ENCODE results near the gene GBP5.
"Not testable (repeated sequence)": the region's sequence is repeated elsewhere in the genome, so short reads cannot be mapped to it uniquely, and the experiment has no call there.

The GBP5 gene

GRCh38 chr1:89284078-89284763, 11.6 kb upstream of the GBP5 start:
- DNase-seq (ENCODE audit: low spot score), result not testable (repeated sequence)

GRCh38 chr1:89280766-89281165, 8.1 kb upstream of the GBP5 start:
- DNase-seq (ENCODE audit: low spot score), result no peak

- DNase-seq (ENCODE audit: low spot score), result no peak
Observed at GRCh38 chr1:89279011-89279466, 6.4 kb upstream of the GBP5 start.

- no peak for DNase-seq (ENCODE audit: low spot score)
Observed at GRCh38 chr1:89277725-89278124, 5.1 kb upstream of the GBP5 start.

GRCh38 chr1:89276690-89277089, 4.0 kb upstream of the GBP5 start:
- no peak for DNase-seq (ENCODE audit: low spot score)

GRCh38 chr1:89274411-89274857, 1.8 kb upstream of the GBP5 start:
- no peak for DNase-seq (ENCODE audit: low spot score)

- no peak for DNase-seq (ENCODE audit: low spot score)
Observed at GRCh38 chr1:89273324-89273778, 691 bp upstream of the GBP5 start.

- no peak for DNase-seq (ENCODE audit: low spot score)
Observed at GRCh38 chr1:89271341-89272015, 1.2 kb downstream of the GBP5 start.

GRCh38 chr1:89270423-89270822, 2.2 kb downstream of the GBP5 start:
- DNase-seq (ENCODE audit: low spot score), result no peak

GRCh38 chr1:89269277-89269676, 3.4 kb downstream of the GBP5 start:
- no peak for DNase-seq (ENCODE audit: low spot score)

- no peak for DNase-seq (ENCODE audit: low spot score)
Observed at GRCh38 chr1:89262643-89263042, 10.0 kb downstream of the GBP5 start.

GRCh38 chr1:89261926-89262515, 10.6 kb downstream of the GBP5 start:
- DNase-seq (ENCODE audit: low spot score), result no peak

- no peak for DNase-seq (ENCODE audit: low spot score)
Observed at GRCh38 chr1:89260566-89261255, 11.9 kb downstream of the GBP5 start.

- no peak for DNase-seq (ENCODE audit: low spot score)
Observed at GRCh38 chr1:89260042-89260441, 12.6 kb downstream of the GBP5 start.

- no peak for DNase-seq (ENCODE audit: low spot score)
Observed at GRCh38 chr1:89259283-89259971, 13.2 kb downstream of the GBP5 start.

- no peak for DNase-seq (ENCODE audit: low spot score)
Observed at GRCh38 chr1:89257041-89257440, 15.6 kb downstream of the GBP5 start.

GRCh38 chr1:89255581-89255980, 17.1 kb downstream of the GBP5 start:
- DNase-seq (ENCODE audit: low spot score), result not testable (repeated sequence)

- DNase-seq (ENCODE audit: low spot score), result no peak
Observed at GRCh38 chr1:89254658-89255287, 17.9 kb downstream of the GBP5 start.

GRCh38 chr1:89243046-89243445, 29.6 kb downstream of the GBP5 start:
- DNase-seq (ENCODE audit: low spot score), result no peak
